Loucy (cell line): ENCODE data around the gene SLC29A1.

ENCODE experiments used
- H2AFZ ChIP-seq: fragments of 200-600 bp; sonication (generic); 2 replicates; pipeline ENCODE4 v1.6.0; 2016; ENCODE audit warnings: antibody characterized with exemption, mild to moderate bottlenecking, low read length, moderate library complexity
- H3F3A ChIP-seq: fragments of 200-600 bp; 2 replicates; pipeline ENCODE4 v1.6.0; 2016; ENCODE audit warnings: antibody characterized with exemption, low read depth, mild to moderate bottlenecking
- H3K27me3 ChIP-seq: fragments of 200-600 bp; sonication (generic); 2 replicates; pipeline ENCODE4 v1.6.1; 2014; ENCODE audit warnings: low read length, mild to moderate bottlenecking; ENCODE audit not compliant: insufficient read depth, poor library complexity, severe bottlenecking
- H3K36me3 ChIP-seq: fragments of 200-600 bp; sonication (generic); 2 replicates; pipeline ENCODE4 v1.6.1; 2016; ENCODE audit warnings: low read length; ENCODE audit not compliant: insufficient read depth
- H3K4me1 ChIP-seq: fragments of 200-600 bp; sonication (generic); 2 replicates; pipeline ENCODE4 v1.5.1; 2014; ENCODE audit warnings: low read length, mild to moderate bottlenecking; ENCODE audit not compliant: insufficient read depth, poor library complexity, severe bottlenecking
- H3K4me2 ChIP-seq: fragments of 200-600 bp; sonication (generic); 2 replicates; pipeline ENCODE4 v1.6.0; 2014; ENCODE audit warnings: antibody characterized with exemption, low read length, low read depth, mild to moderate bottlenecking; ENCODE audit not compliant: poor library complexity, severe bottlenecking
- H3K4me3 ChIP-seq: fragments of 200-600 bp; sonication (generic); 2 replicates; pipeline ENCODE4 v1.5.1; 2014; ENCODE audit warnings: low read length, mild to moderate bottlenecking, mixed read lengths; ENCODE audit not compliant: poor library complexity, severe bottlenecking
- H3K79me2 ChIP-seq: fragments of 200-600 bp; sonication (generic); 2 replicates; pipeline ENCODE4 v1.6.1; 2014; ENCODE audit warnings: low read length; ENCODE audit not compliant: insufficient read depth
- H3K9ac ChIP-seq: fragments of 200-600 bp; sonication (generic); 2 replicates; pipeline ENCODE4 v1.6.0; 2014; ENCODE audit warnings: mild to moderate bottlenecking, low read depth, low read length, moderate library complexity; ENCODE audit not compliant: poor library complexity, severe bottlenecking
- H3K9me2 ChIP-seq: fragments of 200-600 bp; sonication (generic); replicated peaks from 2 replicates; pipeline ENCODE4 v1.6.1; 2016; ENCODE audit warnings: low read depth, low read length, mixed read lengths
- H3K9me3 ChIP-seq: fragments of 200-600 bp; sonication (generic); 2 replicates; pipeline ENCODE4 v1.6.1; 2014; ENCODE audit warnings: mild to moderate bottlenecking, antibody characterized with exemption, low read length, low read depth; ENCODE audit not compliant: insufficient read depth
- H4K20me1 ChIP-seq: fragments of 200-600 bp; sonication (generic); 2 replicates; pipeline ENCODE4 v1.6.0; 2014; ENCODE audit warnings: antibody characterized with exemption, low read length, mild to moderate bottlenecking; ENCODE audit not compliant: insufficient read depth, poor library complexity, severe bottlenecking
- CTCF ChIP-seq: fragments of 200-600 bp; sonication (generic); conservative IDR thresholded peaks from 2 replicates; pipeline ENCODE4 v1.5.1; 2014; ENCODE audit warnings: mild to moderate bottlenecking, antibody characterized with exemption, low read length
- EZH2phosphoT487 ChIP-seq: fragments of 200-600 bp; IDR thresholded peaks from 2 replicates; pipeline ENCODE4 v1.6.1; 2018; ENCODE audit warnings: antibody characterized with exemption, mild to moderate bottlenecking, moderate library complexity, borderline replicate concordance

Gene SLC29A1

DNA sequence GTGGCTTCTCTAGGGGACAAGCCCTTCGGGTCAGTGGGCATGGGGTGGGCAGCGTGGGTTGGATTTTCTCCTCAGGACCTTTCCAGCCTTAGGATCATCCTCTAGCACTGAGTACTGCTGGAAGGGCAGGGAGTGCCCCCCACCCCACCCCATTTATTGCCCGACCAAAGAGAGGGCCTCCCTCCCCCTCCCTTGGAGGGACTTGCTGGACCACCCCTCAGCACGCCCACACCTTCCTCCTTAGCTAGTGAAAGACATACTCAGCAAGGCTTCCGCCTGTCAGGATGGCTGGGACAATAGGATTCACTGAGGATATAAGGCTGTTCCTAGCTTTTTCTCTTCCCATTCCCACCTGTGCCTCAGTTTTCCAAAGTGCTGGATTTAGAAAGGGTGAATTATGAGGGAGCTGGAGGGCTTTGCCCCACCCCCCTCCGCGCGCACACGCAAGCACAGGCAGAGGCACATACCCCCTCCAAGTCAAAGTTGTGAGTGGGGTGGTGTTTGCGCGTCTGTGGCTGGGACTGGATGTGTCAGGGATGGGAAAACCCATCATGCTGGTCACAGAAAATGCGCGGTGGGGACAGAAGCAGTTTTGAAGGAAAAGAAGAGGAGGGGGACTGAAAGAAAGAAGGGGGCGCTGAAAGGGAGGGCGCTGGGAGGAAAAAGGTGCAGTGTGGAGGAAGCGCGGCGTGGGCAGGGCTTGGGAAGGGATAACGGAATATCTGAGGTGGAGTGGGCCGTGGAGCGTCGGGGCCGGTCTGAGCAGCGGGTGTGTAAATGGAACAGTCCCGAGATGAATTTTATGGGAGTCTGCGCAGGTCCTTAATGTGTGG lies 693 bp upstream of the SLC29A1 start:
- Histone ChIP-seq H2AFZ (peak overlapping the region; percentile 70), H3K4me1 (peaks cover 54% of the 10 kb centered on the region)

DNA sequence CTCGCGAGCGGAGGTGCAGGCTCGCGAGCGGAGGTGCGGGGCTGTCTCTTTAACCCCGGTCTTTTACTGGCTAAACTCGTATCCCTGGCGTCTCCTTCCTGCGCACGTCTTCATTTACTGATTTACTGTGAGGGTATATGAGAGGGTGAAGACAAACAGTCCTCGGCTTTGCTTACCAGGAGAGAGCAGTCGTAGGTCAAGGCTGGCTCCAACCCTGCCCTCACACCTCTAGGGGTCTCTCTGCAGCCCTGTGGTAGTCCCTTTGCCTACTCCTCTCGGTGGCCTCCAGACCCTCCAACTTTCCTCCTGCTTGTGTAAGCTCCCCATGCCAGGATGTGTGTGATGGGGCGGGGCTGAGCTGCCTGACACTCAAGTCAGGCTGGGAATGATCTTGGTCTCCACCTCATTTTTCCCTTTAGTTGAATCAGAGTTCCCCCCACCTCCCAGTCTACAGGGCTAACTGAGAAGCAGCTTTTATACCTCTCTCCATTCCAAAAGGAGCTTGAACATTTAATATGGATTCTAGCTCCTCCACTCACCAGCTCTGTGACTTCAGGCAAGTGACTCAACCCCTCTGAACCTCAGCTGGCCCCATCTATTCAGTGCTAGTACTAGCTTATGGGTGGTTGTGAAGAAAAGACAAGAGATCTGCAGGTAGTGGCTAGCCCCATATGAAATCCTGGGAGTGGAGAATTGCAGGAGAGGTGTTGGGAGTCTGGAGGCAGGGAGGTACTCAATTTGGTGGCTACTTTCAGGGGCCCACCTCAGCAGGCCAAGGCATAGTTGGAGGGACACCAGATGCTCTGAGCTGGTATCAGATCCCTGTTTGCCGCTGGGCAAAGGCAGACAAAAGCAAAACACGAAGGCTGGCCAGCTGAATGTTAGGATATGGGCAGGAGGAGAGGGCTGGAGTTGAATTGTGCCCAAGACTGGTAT lies 902 bp downstream of the SLC29A1 start:
- H3K36me3 ChIP-seq: no peaks in the 10 kb centered on the region
- no peaks in the 10 kb centered on the region for H4K20me1 ChIP-seq
- peak overlapping the region; percentile 79 for H3K9ac ChIP-seq
- no peaks in the 10 kb centered on the region for H3K9me2 ChIP-seq
- H3K4me1 ChIP-seq: peaks cover 44% of the 10 kb centered on the region
- peak overlapping the region; percentile 92 for H2AFZ ChIP-seq
- H3K9me3 ChIP-seq: no peaks in the 10 kb centered on the region
- no peaks in the 10 kb centered on the region for H3K27me3 ChIP-seq
- peaks cover 6% of the 10 kb centered on the region; the same call in 1 of the 2 replicates for H3F3A ChIP-seq
- H3K79me2 ChIP-seq: peaks cover 34% of the 10 kb centered on the region
- H3K4me3 ChIP-seq: peak overlapping the region; percentile 90
- H3K4me2 ChIP-seq: peak overlapping the region; percentile 85
- TF ChIP-seq EZH2phosphoT487: no peak
- peak; percentile 52 for TF ChIP-seq CTCF

More for the DNA sequence above, 693 bp upstream of the SLC29A1 start:
- H4K20me1 ChIP-seq: no peaks in the 10 kb centered on the region
- H3F3A ChIP-seq: peaks cover 6% of the 10 kb centered on the region; the same call in 1 of the 2 replicates
- peak overlapping the region; percentile 69 for H3K9ac ChIP-seq
- no peaks in the 10 kb centered on the region for H3K27me3 ChIP-seq
- peak overlapping the region; percentile 90 for H3K4me3 ChIP-seq
- H3K9me3 ChIP-seq: no peaks in the 10 kb centered on the region
- no peaks in the 10 kb centered on the region for H3K9me2 ChIP-seq
- TF ChIP-seq CTCF (no peak), EZH2phosphoT487 (no peak)
- no peaks in the 10 kb centered on the region for H3K36me3 ChIP-seq
- H3K4me2 ChIP-seq: peak overlapping the region; percentile 85
- H3K79me2 ChIP-seq: peaks cover 34% of the 10 kb centered on the region

DNA sequence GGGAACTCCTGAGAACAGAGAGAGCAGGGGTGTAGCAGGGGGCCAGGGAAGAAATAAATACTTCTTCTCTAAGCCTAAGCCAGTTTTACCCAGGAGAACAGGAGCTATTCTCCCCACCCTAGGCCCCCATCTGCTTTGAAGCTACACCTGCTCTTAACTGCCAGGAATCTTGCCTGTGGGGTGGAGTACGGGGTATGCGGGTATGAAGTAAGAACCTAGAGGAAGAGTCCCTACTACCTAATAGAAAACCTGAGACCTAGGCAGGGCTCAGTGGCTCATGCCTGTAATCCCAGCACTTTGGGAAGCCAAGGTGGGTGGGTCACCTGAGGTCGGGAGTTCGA lies 1.5 kb downstream of the SLC29A1 start:
- H3K4me1 ChIP-seq: peaks cover 42% of the 10 kb centered on the region

More for the DNA sequence above, 1.5 kb downstream of the SLC29A1 start:
- Histone ChIP-seq H2AFZ (no peak overlapping the region), H4K20me1 (no peaks in the 10 kb centered on the region), H3K9ac (peak overlapping the region; percentile 79), H3K36me3 (no peaks in the 10 kb centered on the region), H3K79me2 (peaks cover 34% of the 10 kb centered on the region), H3K27me3 (no peaks in the 10 kb centered on the region), H3K9me2 (no peaks in the 10 kb centered on the region), H3K9me3 (no peaks in the 10 kb centered on the region), H3F3A (peaks cover 6% of the 10 kb centered on the region; the same call in 1 of the 2 replicates), H3K4me3 (peak overlapping the region; percentile 90), H3K4me2 (peak overlapping the region; percentile 85)
- TF ChIP-seq EZH2phosphoT487 (no peak), CTCF (no peak)
